ENCODE results near the gene ZSCAN29. TPM values are rescaled to one million over a fixed set of nuclear protein-coding genes. Genes with fewer than 3 reads are reported as not detected.

Gene ZSCAN29
- 20.7 and 29.4 TPM in 2 replicates for total RNA-seq

GRCh38 chr15:43370975-43371974 lies at the start of gene ZSCAN29, which contains the start of gene TUBGCP4:
Gene ZSCAN29 (minus strand): TSS chr15:43371043. CDS start chr15:43369913, 1,130 bp downstream.
Gene TUBGCP4 (plus strand): TSS chr15:43371101. CDS start chr15:43371355, 254 bp downstream.

GRCh38 chr15:43329960-43330779 lies 40.7 kb downstream of the ZSCAN29 start, which contains the start of gene LCMT2:
Gene LCMT2 (minus strand): TSS chr15:43330573. CDS start chr15:43330489, 84 bp downstream.

Other genes starting within 250 kb of the ZSCAN29 start
- 17.2 and 26.3 TPM in 2 replicates for gene TMEM62, start 237.5 kb downstream of the ZSCAN29 start, total RNA-seq
- gene CCNDBP1, start 185.6 kb downstream of the ZSCAN29 start, total RNA-seq: 70.9 and 71.5 TPM in 2 replicates
- gene EPB42, start 150.0 kb downstream of the ZSCAN29 start, total RNA-seq: not detected in 2 replicates
- gene TGM5, start 104.1 kb downstream of the ZSCAN29 start, total RNA-seq: not detected in 2 replicates
- gene TGM7, start 68.8 kb downstream of the ZSCAN29 start, total RNA-seq: not detected in 2 replicates
- 11.2 and 13.2 TPM in 2 replicates for gene LCMT2, start 40.5 kb downstream of the ZSCAN29 start, total RNA-seq
- gene TUBGCP4, start 58 bp upstream of the ZSCAN29 start, total RNA-seq: 15.1 and 16.7 TPM in 2 replicates
- 135 and 148 TPM in 2 replicates for gene TP53BP1, start 122.1 kb upstream of the ZSCAN29 start, total RNA-seq
- gene MAP1A, start 146.6 kb upstream of the ZSCAN29 start, total RNA-seq: 89.7 and 90.5 TPM in 2 replicates
- 29.7 and 32.4 TPM in 2 replicates for gene PPIP5K1, start 219.2 kb upstream of the ZSCAN29 start, total RNA-seq
- not detected in 2 replicates for gene CKMT1B, start 223.0 kb upstream of the ZSCAN29 start, total RNA-seq
- 0.12 TPM in 1 of 2 replicates, not detected in the other for gene STRC, start 247.8 kb upstream of the ZSCAN29 start, total RNA-seq